HCT116 (cell line): Measurements from ENCODE around the gene MSL1. TPM values are rescaled to one million over a fixed set of nuclear protein-coding genes. Genes with fewer than 3 reads are reported as not detected.

Source experiments
- ATAC-seq: fragments of 200-7000 bp; cut with Tn5 transposase; 2 replicates; pipeline ENCODE4 v1.9.1; 2020; ENCODE audit warnings: mild to moderate bottlenecking, moderate library complexity
- BruUV-seq: library from RNA; stranded (reverse); fragments of 400-500 nt; replicated peaks from 2 replicates; lab custom pipeline; 2021; lab: Mats Ljungman, UMichigan
- CTCF ChIA-PET: fragments of 300-600 bp; sonication (Branson Sonifier 250); formaldehyde crosslinking; loops from one replicate; lab custom pipeline; 2021; ENCODE audit warnings: antibody characterized with exemption; lab: Charles Lee
- POLR2A ChIA-PET: fragments of 300-600, 350-600 bp; sonication (Branson Sonifier 250); formaldehyde crosslinking; loops from one replicate; lab custom pipeline; 2021; ENCODE audit warnings: antibody characterized with exemption; lab: Charles Lee
- RAD21 ChIA-PET, 2 experiments: fragments of 300-600 bp; sonication (Branson Sonifier 250); formaldehyde crosslinking; loops; one replicate each; lab custom pipeline; 2023; ENCODE audit warnings: low total read pairs in 2 of 2; ENCODE audit not compliant: uncharacterized antibody in 2 of 2, unreplicated experiment in 2 of 2, low non-redundant PET in 1 of 2; lab: Charles Lee
- DNase-seq: peaks from one replicate; pipeline ENCODE4 v3.0.0-alpha.2; 2010; ENCODE audit warnings: low read depth, low spot score
- H2AFZ ChIP-seq: fragments of 200-600 bp; shearing (Covaris generic), sonication (generic); 2 replicates; pipeline ENCODE4 v1.6.1; 2017; ENCODE audit warnings: low read depth, mixed run types, mixed read lengths, antibody characterized with exemption, low read length; ENCODE audit not compliant: poor library complexity, severe bottlenecking
- H3K27ac ChIP-seq: 2 replicates; pipeline ENCODE4 v1.5.1; 2012; ENCODE audit warnings: low read depth, low read length
- H3K27me3 ChIP-seq: fragments of 200-600 bp; sonication (generic); 2 replicates; pipeline ENCODE4 v1.6.1; 2016; ENCODE audit warnings: mixed run types, low read length, mixed read lengths; ENCODE audit not compliant: insufficient read depth
- H3K36me3 ChIP-seq, 2 experiments: fragments of 200-500 bp in 1 of 2; fragments of 200-600 bp in 1 of 2; sonication (Bioruptor generic) in 1 of 2; sonication (generic) in 1 of 2; 2 replicates each; pipeline versions ENCODE4 v1.5.1 to v1.6.1; 2014 to 2016; ENCODE audit warnings: low read length in 2 of 2, inconsistent platforms in 1 of 2, mixed read lengths in 1 of 2, mixed run types in 1 of 2; ENCODE audit not compliant: insufficient read depth in 2 of 2, control insufficient read depth in 1 of 2
- H3K4me1 ChIP-seq, 2 experiments: fragments of 200-600 bp in 1 of 2; sonication (generic) in 1 of 2; 2 replicates each; pipeline versions ENCODE4 v1.5.1 to v1.6.1; 2012 to 2017; ENCODE audit warnings: low read length in 2 of 2, inconsistent platforms in 1 of 2, mild to moderate bottlenecking in 1 of 2, mixed read lengths in 1 of 2, mixed run types in 1 of 2, moderate library complexity in 1 of 2; ENCODE audit not compliant: insufficient read depth in 2 of 2, control insufficient read depth in 1 of 2
- H3K4me2 ChIP-seq: fragments of 200-600 bp; sonication (generic); 2 replicates; pipeline ENCODE4 v1.6.1; 2017; ENCODE audit warnings: mixed run types, low read length, mixed read lengths
- H3K4me3 ChIP-seq, 2 experiments: fragments of 200-600 bp in 1 of 2; sonication (generic) in 1 of 2; replicated peaks in 1 of 2; 2 replicates each; pipeline ENCODE4 v1.5.1; 2011 to 2016; ENCODE audit warnings: low read length in 2 of 2, control low read depth in 1 of 2, low read depth in 1 of 2, mild to moderate bottlenecking in 1 of 2, mixed read lengths in 1 of 2, mixed run types in 1 of 2
- H3K79me2 ChIP-seq: fragments of 200-600 bp; sonication (generic); 2 replicates; pipeline ENCODE4 v1.6.1; 2017; ENCODE audit warnings: mild to moderate bottlenecking, mixed run types, low read length, moderate library complexity, mixed read lengths; ENCODE audit not compliant: insufficient read depth
- H3K9ac ChIP-seq: fragments of 200-600 bp; sonication (generic); 2 replicates; pipeline ENCODE4 v1.6.1; 2016; ENCODE audit warnings: low read length, mixed read lengths
- H3K9me2 ChIP-seq: fragments of 200-600 bp; sonication (generic), shearing (Covaris generic); 2 replicates; pipeline ENCODE4 v1.6.1; 2017; ENCODE audit warnings: mixed run types, mild to moderate bottlenecking, moderate library complexity; ENCODE audit not compliant: insufficient read depth
- H3K9me3 ChIP-seq, 2 experiments: fragments of 200-500 bp in 1 of 2; fragments of 200-600 bp in 1 of 2; sonication (Bioruptor generic) in 1 of 2; sonication (generic) in 1 of 2; 2 replicates each; pipeline ENCODE4 v1.6.1; 2014 to 2017; ENCODE audit warnings: low read length in 2 of 2, mixed read lengths in 2 of 2, inconsistent platforms in 1 of 2, low read depth in 1 of 2, mild to moderate bottlenecking in 1 of 2, mixed run types in 1 of 2, moderate library complexity in 1 of 2; ENCODE audit not compliant: control insufficient read depth in 1 of 2, insufficient read depth in 1 of 2
- H4K20me1 ChIP-seq: fragments of 200-600 bp; sonication (generic), shearing (Covaris generic); 2 replicates; pipeline ENCODE4 v1.6.1; 2017; ENCODE audit warnings: mixed run types, mild to moderate bottlenecking, moderate library complexity; ENCODE audit not compliant: insufficient read depth
- CEBPB ChIP-seq: IDR thresholded peaks from 2 replicates; pipeline ENCODE4 v1.6.1; 2012; ENCODE audit warnings: low read depth
- JUND ChIP-seq: IDR thresholded peaks from 2 replicates; pipeline ENCODE4 v1.6.1; 2012
- MAX ChIP-seq: IDR thresholded peaks from 2 replicates; pipeline ENCODE4 v1.6.1; 2012
- POLR2AphosphoS5 ChIP-seq: IDR thresholded peaks from 2 replicates; pipeline ENCODE4 v1.6.1; 2011; ENCODE audit warnings: mild to moderate bottlenecking, low read depth, low read length, moderate library complexity
- intact Hi-C: fragments of 100-400 bp; cut with micrococcal nuclease; formaldehyde crosslinking; loops from 2 replicates; pipeline ENCODE4 v1.10.0; 2022
- total RNA-seq: library from RNA; stranded (reverse); gene quantifications from one replicate; pipeline ENCODE4 v1.2.1, GENCODE V29; 2021; ENCODE audit not compliant: unreplicated experiment

The MSL1 gene
- total RNA-seq, 1 experiment from 2014 or later = 67.2 TPM

DNA sequence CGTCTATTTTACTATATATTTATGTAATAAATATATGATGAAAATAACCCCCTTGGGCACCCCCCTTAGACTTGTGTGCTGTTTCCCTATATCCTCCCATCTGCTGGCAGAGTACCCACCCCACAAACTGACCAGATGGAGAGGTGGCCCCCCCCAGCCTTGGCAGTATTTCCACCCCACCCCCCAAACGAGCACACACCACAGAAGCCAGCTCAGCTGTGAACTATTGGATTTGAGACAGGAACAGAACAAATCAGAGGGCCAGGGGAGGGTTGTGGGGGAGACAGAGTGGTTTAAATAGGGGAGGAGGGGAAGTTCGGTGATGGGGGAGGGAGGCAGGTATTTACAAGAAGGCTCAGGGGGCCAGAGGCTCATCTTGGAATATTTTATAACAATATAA is 29.2 kb upstream of the MSL1 start:
- Histone ChIP-seq H3K9me3 (no peaks in the 10 kb centered on the region), H3K4me1 (peaks cover 0 to 12% of the 10 kb centered on the region in 2 experiments; a peak in 2 of 4 replicates), H3K4me2 (no peak overlapping the region), H2AFZ (no peak overlapping the region), H3K27me3 (no peaks in the 10 kb centered on the region), H3K27ac (no peak overlapping the region), H3K9me2 (no peaks in the 10 kb centered on the region), H4K20me1 (no peaks in the 10 kb centered on the region), H3K79me2 (peaks cover 19% of the 10 kb centered on the region), H3K36me3 (peaks cover 48 to 50% of the 10 kb centered on the region in 2 experiments), H3K4me3 (no peak overlapping the region), H3K9ac (no peak overlapping the region)
- CTCF ChIA-PET = no interaction called here
- TF ChIP-seq MAX = no peak
- 0 out of 2 replicates have a peak, but pooled peaks have one; percentile 4 for TF ChIP-seq JUND
- ATAC-seq (no peak), DNase-seq (no peak)
- intact Hi-C loops = no loop called here
- POLR2A ChIA-PET = interaction anchor here (0.6 to 1.0 kb wide), 2 partner anchors 8 to 18 kb away, joined by 3 read pairs; partner anchors contain the start of gene NR1D1
- RAD21 ChIA-PET = no interaction called here
- no TSS peak for BruUV-seq

GRCh38 chr17:40093005-40093579 is 28.7 kb upstream of the MSL1 start:
- Histone ChIP-seq H3K4me3 (no peak overlapping the region), H3K4me2 (no peak overlapping the region), H2AFZ (no peak overlapping the region), H3K9ac (no peak overlapping the region), H3K36me3 (peaks cover 49 to 53% of the 10 kb centered on the region in 2 experiments), H3K9me3 (no peaks in the 10 kb centered on the region), H3K27ac (peak overlapping the region; percentile 8; the same call in 1 of the 2 replicates), H3K4me1 (peaks cover 4 to 17% of the 10 kb centered on the region in 2 experiments), H3K27me3 (no peaks in the 10 kb centered on the region), H3K9me2 (no peaks in the 10 kb centered on the region), H3K79me2 (peaks cover 24% of the 10 kb centered on the region), H4K20me1 (no peaks in the 10 kb centered on the region)
- no peak for TF ChIP-seq CEBPB
- no peak for TF ChIP-seq POLR2AphosphoS5
- no peak for DNase-seq
- intact Hi-C loops = no loop called here
- BruUV-seq = no TSS peak
- RAD21 ChIA-PET = no interaction called here
- CTCF ChIA-PET = no interaction called here
- POLR2A ChIA-PET = interaction anchor here (1.0 kb wide), 1 partner anchor 17 kb away, joined by 3 read pairs; no protein-coding TSS in a partner anchor
- no peak for ATAC-seq
